GM20431 (cell line): Measurements from ENCODE around the gene NOC3L.

Source experiments
- in situ Hi-C: fragments of 300-500 bp; cut with MseI, MboI; formaldehyde crosslinking; loops from one replicate; pipeline ENCODE4 v1.15.0; 2020; ENCODE audit warnings: low sequenced_read_pairs; ENCODE audit not compliant: unreplicated experiment

The NOC3L gene

GRCh38 chr10:94308866-94309265, 53.9 kb downstream of the NOC3L start:
- in situ Hi-C loops, result no loop called here

GRCh38 chr10:94307046-94307615, 55.6 kb downstream of the NOC3L start:
- in situ Hi-C loops, result no loop called here

- in situ Hi-C loops, result no loop called here
These were observed 58.8 kb downstream of the NOC3L start for GRCh38 chr10:94303929-94304328.

GRCh38 chr10:94300042-94300441, 62.7 kb downstream of the NOC3L start:
- in situ Hi-C loops, result no loop called here

- in situ Hi-C loops, result no loop called here
These were observed 63.3 kb downstream of the NOC3L start for GRCh38 chr10:94299417-94299816.

GRCh38 chr10:94294168-94294567, 68.6 kb downstream of the NOC3L start:
- in situ Hi-C loops, result no loop called here

- in situ Hi-C loops, result no loop called here
These were observed 69.4 kb downstream of the NOC3L start for GRCh38 chr10:94293354-94293753.

GRCh38 chr10:94292434-94293090, 70.2 kb downstream of the NOC3L start:
- in situ Hi-C loops, result no loop called here

GRCh38 chr10:94288361-94289101, 74.2 kb downstream of the NOC3L start:
- in situ Hi-C loops, result loop anchor here (10.0 kb wide), 1 partner anchor 146 kb away; no protein-coding TSS in a partner anchor

- in situ Hi-C loops, result loop anchor here (10.0 kb wide), 1 partner anchor 147 kb away; no protein-coding TSS in a partner anchor
These were observed 75.4 kb downstream of the NOC3L start for GRCh38 chr10:94287336-94287735.

GRCh38 chr10:94286901-94287300, 75.8 kb downstream of the NOC3L start:
- in situ Hi-C loops, result loop anchor here (10.0 kb wide), 1 partner anchor 148 kb away; no protein-coding TSS in a partner anchor

- in situ Hi-C loops, result loop anchor here (10.0 kb wide), 1 partner anchor 150 kb away; no protein-coding TSS in a partner anchor
These were observed 77.5 kb downstream of the NOC3L start for GRCh38 chr10:94285271-94285670.
